AG04450 (cell line): Measurements from ENCODE around the gene OGFOD3. TPM values are rescaled to one million over a fixed set of nuclear protein-coding genes. Genes with fewer than 3 reads are reported as not detected.

Experiments used
- CTCF ChIA-PET: fragments of 300-600, 350-600 bp; formaldehyde crosslinking; extraction: SDS; loops from one replicate; lab custom pipeline; 2022; ENCODE audit warnings: antibody characterized with exemption, inconsistent platforms; lab: Charles Lee
- POLR2A ChIA-PET: fragments of 350-600 bp; formaldehyde crosslinking; extraction: SDS; loops from one replicate; lab custom pipeline; 2021; ENCODE audit warnings: antibody characterized with exemption, inconsistent platforms; lab: Yijun Ruan, JAX
- DNase-seq: peaks from one replicate; pipeline ENCODE4 v3.0.0-alpha.2; 2011; ENCODE audit warnings: low read depth, low spot score
- H3K27ac ChIP-seq: one replicate; pipeline ENCODE4 v1.5.1; 2012; ENCODE audit warnings: low read depth, low read length, control low read depth
- H3K27me3 ChIP-seq: one replicate; pipeline ENCODE4 v1.6.0; 2012; ENCODE audit warnings: low read length; ENCODE audit not compliant: control insufficient read depth, insufficient read depth
- H3K4me3 ChIP-seq: 2 replicates; pipeline ENCODE4 v1.5.1; 2011; ENCODE audit warnings: mild to moderate bottlenecking, low read depth, low read length, control low read depth
- H3K9me3 ChIP-seq: 2 replicates; pipeline ENCODE4 v1.5.1; 2012; ENCODE audit warnings: low read length; ENCODE audit not compliant: control insufficient read depth, insufficient read depth
- CTCF ChIP-seq: IDR thresholded peaks from 2 replicates; pipeline ENCODE4 v1.5.1; 2011; ENCODE audit warnings: low read depth, low read length, control low read depth, inconsistent platforms
- polyA minus RNA-seq: library from RNA; depleted of rRNA, polyadenylated mRNA; stranded (reverse); fragments of >200 nt; gene quantifications from 2 replicates; pipeline ENCODE4 v1.2.3, GENCODE V29; 2011; rRNA and poly(A)+ RNA removed
- polyA plus RNA-seq: library from polyadenylated mRNA; depleted of rRNA; stranded (reverse); fragments of >200 nt; gene quantifications from 2 replicates; pipeline ENCODE4 v1.2.3, GENCODE V29; 2011; rRNA removed

Gene OGFOD3
- polyA plus RNA-seq, result 22.8 and 29.5 TPM in 2 replicates
- 23.0 and 28.0 TPM in 2 replicates for polyA minus RNA-seq

GRCh38 chr17:82418001-82418986 is at the start of gene OGFOD3, which contains the start of gene HEXD:
Gene OGFOD3, minus strand, starts transcription at chr17:82418586. Its CDS starts 101 bp downstream, at chr17:82418485.
Gene HEXD, plus strand, starts transcription at chr17:82418347. Its CDS starts 1,453 bp downstream, at chr17:82419800.
- no peak within 1 kb of the TSS for H3K27ac ChIP-seq
- peak within 1 kb of the TSS; percentile 82 for H3K4me3 ChIP-seq
- no peak for TF ChIP-seq CTCF
- peaks cover 13% of the 10 kb centered on the region for H3K9me3 ChIP-seq
- DNase-seq, result no peak
- CTCF ChIA-PET, result interaction anchor here (1.1 kb wide), 1 partner anchor 136 kb away, joined by 3 read pairs; no protein-coding TSS in a partner anchor
- no peaks in the 10 kb centered on the region for H3K27me3 ChIP-seq
- POLR2A ChIA-PET, result interaction anchor here (0.5 kb wide), 1 partner anchor 11 kb away, joined by 3 read pairs; no protein-coding TSS in a partner anchor

DNA sequence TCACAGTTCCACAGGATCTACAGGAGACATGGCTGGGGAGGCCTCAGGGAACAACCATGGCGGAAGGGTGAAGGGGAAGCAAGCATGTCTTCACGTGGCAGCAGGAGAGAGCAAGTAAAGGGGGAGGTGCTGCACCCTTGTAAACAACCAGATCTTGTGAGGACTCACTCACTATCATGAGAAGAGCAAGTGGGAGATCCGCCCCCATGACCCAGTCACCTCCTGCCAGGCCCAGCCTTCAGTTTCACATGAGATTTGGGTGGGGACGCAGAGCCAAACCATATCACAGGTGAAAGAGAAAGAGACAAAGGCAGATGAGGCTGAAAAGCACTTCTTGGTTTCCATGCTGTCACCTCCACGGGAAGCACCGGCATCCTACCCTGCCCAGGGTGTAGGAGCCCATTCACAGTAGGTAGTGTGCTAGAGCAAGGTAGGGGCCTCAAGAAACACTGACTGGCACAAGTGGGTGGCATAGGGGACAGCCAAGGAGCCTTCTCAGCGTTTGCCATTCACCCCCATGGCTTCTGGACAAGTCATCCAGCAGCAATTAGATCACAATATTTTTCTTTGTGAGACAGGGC is 46.7 kb upstream of the OGFOD3 start:
- no peak for TF ChIP-seq CTCF
- no peaks in the 10 kb centered on the region for H3K27me3 ChIP-seq
- no peak for DNase-seq
- H3K27ac ChIP-seq, result no peak overlapping the region
- POLR2A ChIA-PET, result no interaction called here
- H3K9me3 ChIP-seq, result no peaks in the 10 kb centered on the region
- H3K4me3 ChIP-seq, result no peak overlapping the region
- CTCF ChIA-PET, result no interaction called here

DNA sequence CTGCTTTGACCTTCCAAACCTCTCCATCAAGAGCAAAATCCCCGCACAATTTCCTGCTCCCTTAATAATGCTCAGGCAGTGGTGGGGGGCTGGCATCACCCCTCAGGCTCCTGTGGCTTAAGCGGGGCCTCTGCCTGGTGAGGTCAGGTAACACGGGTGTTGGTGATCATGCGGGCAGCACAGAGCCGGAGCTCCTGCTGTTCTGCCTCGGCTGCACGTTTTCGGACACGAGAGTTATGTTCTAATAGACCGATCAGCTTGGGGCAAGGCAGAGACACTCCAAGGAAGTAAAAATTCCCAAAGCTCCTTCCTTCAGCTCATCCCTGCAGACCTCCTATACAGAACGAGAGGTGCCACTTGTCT is 46.2 kb upstream of the OGFOD3 start:
- Histone ChIP-seq H3K9me3 (no peaks in the 10 kb centered on the region), H3K4me3 (no peak overlapping the region), H3K27me3 (no peaks in the 10 kb centered on the region), H3K27ac (no peak overlapping the region)
- POLR2A ChIA-PET, result no interaction called here
- CTCF ChIA-PET, result no interaction called here
- DNase-seq, result no peak
- no peak for TF ChIP-seq CTCF

GRCh38 chr17:82463925-82464566 is 45.7 kb upstream of the OGFOD3 start:
- POLR2A ChIA-PET, result no interaction called here
- TF ChIP-seq CTCF, result no peak
- Histone ChIP-seq H3K9me3 (no peaks in the 10 kb centered on the region), H3K27ac (no peak overlapping the region), H3K27me3 (no peaks in the 10 kb centered on the region), H3K4me3 (no peak overlapping the region)
- no peak for DNase-seq
- CTCF ChIA-PET, result no interaction called here
